ENCODE measurements around the gene CNR2.

Gene CNR2

GRCh38 chr1:23823767-23824166 lies 89.4 kb downstream of the CNR2 start:
- Histone ChIP-seq H3K27ac (ENCODE audit: low read length) (no peak overlapping the region), H3K4me3 (ENCODE audit: low read length) (peak overlapping the region; percentile 95; the same call in 1 of the 2 replicates), H3K27me3 (ENCODE audit: insufficient read depth, low read length) (no peaks in the 10 kb centered on the region), H3K9me3 (ENCODE audit: insufficient read depth, low read depth, low read length) (no peaks in the 10 kb centered on the region), H3K9ac (ENCODE audit: low read depth, low read length) (no peak overlapping the region), H3K36me3 (ENCODE audit: insufficient read depth, low read depth, low read length) (no peaks in the 10 kb centered on the region), H3K4me1 (ENCODE audit: insufficient read depth, low read length) (no peaks in the 10 kb centered on the region)
